NCI-H460 (cell line): ENCODE measurements around the gene HS3ST4. TPM values are rescaled to one million over a fixed set of nuclear protein-coding genes. Genes with fewer than 3 reads are reported as not detected.

Source experiments
- DNase-seq: peaks from one replicate; pipeline ENCODE4 v3.0.0-alpha.2; 2016; ENCODE audit warnings: low read depth; ENCODE audit errors: extremely low read depth
- total RNA-seq: library from RNA; depleted of rRNA; stranded (reverse); fragments of >200 nt; shearing (Covaris generic); gene quantifications from 2 replicates; pipeline ENCODE4 v1.2.3, GENCODE V29; 2014

Gene HS3ST4
- total RNA-seq, 1 experiment from 2014 or later: not detected

DNA sequence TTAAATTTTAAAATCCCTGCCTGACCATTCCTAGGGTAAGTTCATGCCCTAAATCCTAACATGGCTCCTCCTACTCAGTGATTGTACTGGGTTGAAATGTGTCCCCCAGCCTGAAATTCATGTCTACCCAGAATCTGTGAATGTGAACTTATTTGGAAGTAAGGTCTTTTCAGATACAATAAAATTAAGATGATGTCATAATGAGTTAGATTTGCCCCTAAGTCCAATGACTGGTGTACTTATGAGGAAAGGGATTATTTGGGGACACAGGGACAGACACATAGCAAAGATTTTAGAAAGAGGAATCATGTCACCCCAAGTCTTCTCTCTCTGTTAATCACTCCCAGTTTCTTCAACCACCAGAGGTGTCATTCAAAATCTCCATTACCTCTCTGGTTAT, 185.3 kb downstream of the HS3ST4 start:
- DNase-seq: no peak

DNA sequence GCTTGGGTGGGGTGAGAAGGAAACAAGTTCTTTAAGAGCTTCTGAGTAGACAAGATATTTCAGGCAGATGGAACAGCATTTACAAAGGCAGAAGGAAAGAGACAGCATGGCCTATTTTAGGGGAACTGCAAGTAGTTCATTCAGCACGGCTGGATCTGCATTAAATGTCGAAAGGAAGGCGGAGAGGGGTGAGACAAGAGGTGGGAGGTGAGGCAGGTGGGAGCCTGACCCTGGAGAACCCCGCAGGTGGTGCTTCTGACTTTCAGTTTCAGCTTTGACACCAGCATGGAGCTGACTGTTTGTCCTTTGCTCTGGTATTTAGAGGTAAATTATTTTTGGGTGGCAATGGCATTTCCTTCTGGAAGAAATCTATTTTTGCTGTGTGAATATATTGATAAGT, 194.8 kb downstream of the HS3ST4 start:
- no peak for DNase-seq

DNA sequence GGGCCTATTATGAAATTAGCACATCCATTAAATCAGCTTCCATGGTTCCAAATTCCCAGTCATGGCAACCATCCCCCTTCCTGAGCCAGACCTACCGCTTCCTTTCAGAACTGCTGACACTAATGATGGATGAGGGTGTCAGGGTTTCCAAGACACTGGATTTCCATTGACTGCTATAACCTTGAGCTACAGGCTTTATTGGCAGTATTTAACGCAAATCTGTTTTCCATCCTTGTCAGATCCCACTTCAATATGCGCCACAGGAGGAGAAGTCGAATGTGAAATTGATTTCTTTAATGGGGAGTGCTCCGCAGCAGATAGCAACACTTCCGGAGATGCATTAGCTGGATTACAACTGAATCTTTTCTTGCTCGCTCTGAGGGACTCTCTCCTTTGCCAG, 197.1 kb downstream of the HS3ST4 start:
- no peak for DNase-seq

DNA sequence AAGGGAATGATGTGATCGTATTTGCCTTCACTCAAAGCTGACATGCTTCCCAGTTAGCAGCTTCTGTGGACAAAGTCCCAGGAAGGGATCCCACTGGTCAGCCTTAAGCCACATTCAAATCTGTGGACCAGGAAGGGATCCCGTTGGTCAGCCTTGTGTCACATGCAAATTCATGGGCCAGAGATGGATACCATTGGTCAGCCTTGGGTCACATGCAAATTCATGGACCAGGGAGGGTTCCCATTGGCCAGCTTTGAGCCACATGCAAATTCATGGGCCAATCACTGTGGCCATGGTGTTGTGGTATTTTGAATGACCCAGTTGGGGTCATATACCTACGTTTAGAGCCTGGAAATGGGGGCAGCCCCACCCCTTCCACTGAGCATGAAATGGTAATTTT, 201.6 kb downstream of the HS3ST4 start:
- DNase-seq: no peak

DNA sequence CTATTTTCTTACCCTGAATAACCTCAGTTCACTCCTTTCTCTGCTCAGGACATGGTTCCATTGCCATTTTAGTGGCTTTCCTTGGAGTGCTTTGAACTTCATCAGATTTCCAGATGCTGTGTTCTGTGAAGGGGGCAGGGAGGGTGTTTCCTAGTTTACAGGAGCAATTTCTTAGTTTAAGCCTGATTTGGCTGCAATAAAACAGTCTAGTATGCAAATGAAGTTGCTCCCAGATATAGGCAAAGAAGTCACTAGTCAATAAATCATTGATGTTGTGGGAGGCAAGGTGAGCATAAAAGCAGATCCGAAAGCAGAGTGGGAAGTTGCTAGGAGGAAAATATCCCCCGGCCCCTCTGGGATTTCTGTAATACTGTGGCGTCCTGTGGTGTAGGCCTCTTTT, 202.3 kb downstream of the HS3ST4 start:
- no peak for DNase-seq

DNA sequence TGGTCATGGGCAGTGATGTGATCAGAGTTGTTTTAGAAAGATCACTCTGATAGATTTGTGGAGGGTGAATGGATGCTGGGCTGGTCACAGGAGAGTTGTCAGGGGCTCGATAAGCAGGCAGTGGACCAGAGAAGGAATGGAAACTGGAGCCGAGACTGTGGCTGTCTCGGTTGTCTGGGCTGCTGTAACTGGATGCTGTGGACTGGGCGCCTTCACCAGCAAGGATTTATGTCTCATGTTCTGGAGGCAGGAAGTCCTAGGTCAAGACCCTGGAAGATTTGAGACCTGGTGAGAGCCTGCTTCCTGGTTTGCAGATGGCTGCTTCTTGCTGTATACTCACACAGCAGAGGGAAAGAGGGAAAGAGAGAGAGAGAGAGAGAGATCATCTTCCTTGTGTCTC, 203.6 kb downstream of the HS3ST4 start:
- DNase-seq: no peak

DNA sequence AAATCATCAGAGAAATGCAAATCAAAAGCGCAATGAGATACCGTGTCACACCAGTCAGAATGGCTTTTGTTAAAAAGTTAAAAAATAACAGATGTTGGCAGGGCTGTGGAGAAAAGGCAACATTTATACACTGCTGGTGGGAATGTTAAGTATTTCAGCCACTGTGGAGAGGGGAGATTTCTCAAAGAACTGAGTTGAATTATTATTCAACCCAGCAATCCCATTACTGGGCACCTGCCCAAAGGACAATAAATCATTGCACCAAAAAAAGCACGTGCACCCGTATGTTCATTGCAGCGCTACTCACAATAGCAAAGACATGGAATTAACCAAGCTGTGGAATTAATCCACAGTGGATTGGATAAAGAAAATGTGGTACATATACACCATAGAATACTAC, 204.7 kb downstream of the HS3ST4 start:
- DNase-seq: no peak

DNA sequence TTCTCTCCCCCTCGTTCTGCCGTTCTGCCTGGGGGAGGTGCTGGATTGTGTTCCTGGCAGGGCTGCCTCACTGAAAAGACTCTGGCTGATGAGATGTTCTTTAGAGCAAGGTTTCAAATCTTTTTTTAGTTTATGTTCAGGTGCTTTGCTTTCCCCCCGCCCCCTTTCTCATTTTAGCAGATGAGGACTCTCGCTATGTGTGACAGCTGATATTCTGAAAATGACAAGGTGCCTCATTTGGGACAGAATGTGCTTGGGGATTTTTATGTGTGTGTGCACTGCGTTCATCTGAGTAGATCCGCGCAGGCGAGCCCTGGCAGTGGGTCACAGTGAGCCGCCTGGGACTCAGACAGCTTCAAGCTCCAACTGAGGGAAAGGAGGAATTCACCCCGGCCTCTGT, 205.9 kb downstream of the HS3ST4 start:
- DNase-seq: no peak

DNA sequence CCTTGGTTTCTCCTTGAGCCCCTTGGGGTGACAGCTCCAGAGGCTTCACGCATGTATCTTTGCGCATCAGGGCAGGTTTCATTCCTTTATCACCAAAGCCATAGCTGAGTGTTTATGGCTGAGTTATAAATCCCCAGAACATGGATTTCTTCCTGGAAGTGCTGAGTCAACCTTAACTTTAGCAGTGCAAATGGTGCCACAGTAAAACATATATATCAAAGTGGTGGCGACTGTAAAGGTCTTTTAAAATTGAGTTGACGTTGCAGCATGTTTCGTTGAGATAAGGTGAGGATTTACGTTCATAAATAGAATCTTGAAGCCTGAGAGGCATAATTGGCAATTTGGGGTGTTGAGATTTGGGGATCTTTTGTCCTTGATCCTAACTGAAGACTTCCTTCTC, 214.1 kb downstream of the HS3ST4 start:
- no peak for DNase-seq

DNA sequence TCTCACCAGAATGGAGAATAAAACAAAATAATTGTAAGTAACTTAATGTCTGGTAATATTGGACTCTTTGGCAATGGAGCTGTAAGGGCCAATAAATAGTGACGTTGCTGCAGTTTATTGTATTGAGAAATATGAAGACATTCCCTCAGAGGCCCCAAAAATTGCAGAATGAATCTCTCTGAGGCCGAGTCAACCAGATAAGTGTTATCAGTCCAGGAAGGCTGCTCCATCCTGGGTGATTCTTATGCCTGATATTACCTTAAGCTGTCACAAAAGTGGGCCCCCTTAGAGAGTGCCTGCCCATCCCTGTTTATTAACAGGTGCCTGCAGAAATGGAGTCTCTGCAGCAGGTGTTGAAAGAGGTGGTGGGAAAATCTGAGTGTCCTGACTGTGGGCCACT, 219.2 kb downstream of the HS3ST4 start:
- no peak for DNase-seq

DNA sequence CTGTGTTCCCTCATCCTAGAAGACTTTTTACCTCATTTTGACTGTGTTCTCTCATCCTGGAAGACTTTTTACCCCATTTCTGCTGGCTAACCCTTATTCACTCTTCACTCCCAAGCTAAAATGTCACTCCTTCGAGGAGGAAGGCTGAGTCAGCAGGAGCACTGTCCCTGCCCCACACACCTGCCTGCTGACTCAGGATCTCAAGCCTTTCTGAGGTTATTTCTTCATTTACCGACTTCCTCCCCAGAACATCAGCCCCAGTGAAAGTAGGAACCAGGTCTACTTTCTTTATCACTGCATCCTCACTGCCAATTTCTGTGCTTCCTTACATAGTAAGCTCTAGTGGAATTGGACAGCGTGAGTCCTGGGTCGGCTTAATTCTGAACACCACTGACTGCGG, 220.6 kb downstream of the HS3ST4 start:
- DNase-seq: no peak

DNA sequence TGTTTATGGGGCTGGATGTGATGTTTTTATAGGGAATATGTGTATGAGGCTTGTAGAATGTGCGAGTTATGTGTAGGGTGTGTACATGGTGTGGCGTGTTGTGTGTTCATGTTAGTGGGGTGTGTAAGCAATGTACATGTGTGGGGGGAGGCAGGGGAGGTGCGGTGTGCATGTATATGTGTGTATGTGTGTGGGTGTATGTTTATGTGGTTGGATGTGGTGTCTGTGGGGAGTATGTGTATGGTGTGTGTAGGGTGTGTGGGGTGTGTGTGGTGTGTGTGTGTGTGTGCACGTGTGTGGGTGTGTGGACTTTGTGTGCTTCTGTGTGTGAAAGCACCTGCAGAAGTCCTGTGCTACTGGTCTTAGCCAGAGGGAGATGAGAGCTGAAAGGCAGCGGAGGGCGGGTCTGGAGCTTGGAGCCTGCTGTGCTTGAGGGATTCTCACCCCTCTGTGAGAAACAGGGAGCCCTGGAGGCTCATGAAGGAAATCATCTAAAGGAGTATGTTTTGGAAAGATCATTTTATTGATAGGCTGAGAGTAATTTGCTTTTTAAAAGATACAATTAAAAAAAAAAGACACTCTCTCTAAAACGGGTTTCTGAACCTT, 222.7 kb downstream of the HS3ST4 start:
- DNase-seq: no peak

DNA sequence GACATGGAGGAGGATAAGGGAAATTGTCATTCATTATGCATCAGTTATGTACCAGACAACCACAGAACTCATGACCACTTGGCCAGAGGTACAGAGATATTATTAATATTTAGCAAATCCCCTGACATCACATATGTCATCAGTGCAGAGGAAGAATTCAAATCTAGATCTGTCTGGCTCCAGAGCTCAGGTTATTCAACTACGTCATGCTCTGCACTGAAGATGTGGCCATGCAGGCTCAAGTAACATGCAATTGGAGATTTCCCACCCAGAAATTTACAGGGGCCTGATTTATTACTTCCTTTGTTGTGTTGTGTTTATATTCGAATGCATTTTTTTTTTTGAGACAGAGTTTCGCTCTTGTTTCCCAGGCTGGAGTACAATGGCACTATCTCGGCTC, 224.3 kb downstream of the HS3ST4 start:
- no peak for DNase-seq

DNA sequence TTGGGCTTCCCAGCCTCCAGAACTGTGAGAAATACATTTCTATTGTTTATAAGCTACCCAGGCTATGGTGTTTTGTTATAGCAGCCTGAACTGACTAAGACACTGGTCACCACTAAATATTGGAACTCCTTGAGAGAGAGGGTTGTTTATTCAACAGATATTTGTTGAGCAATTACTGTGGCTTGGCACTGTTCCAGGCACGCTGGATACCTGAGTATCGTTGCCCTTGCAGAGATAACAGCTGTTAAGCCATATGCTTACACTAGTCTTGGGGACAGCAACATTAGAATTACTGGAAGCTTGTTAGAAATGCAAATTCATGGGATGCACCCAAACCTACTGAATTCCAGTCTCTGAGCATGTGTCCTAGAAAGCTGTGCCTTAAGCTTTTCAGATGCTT, 230.7 kb downstream of the HS3ST4 start:
- no peak for DNase-seq

DNA sequence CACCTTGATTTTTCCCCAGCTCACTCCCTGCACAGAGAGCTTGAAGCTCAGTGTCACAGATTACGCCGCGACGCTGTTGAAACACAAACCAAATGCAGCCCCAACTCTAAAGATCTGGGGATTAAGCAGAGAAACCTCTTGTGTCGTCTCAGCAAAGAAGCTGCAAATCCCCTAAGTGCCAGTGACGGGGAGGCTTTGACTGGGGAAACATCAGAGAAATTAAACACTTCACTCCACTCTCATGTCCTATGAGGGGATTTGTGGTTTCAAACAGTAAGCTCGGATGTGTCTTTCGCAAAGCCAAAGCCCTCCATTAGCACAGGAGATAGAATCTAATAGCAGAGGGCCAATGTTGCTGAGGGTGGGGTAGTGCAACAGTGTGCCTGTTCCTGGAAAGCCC, 233.7 kb downstream of the HS3ST4 start:
- DNase-seq: no peak

DNA sequence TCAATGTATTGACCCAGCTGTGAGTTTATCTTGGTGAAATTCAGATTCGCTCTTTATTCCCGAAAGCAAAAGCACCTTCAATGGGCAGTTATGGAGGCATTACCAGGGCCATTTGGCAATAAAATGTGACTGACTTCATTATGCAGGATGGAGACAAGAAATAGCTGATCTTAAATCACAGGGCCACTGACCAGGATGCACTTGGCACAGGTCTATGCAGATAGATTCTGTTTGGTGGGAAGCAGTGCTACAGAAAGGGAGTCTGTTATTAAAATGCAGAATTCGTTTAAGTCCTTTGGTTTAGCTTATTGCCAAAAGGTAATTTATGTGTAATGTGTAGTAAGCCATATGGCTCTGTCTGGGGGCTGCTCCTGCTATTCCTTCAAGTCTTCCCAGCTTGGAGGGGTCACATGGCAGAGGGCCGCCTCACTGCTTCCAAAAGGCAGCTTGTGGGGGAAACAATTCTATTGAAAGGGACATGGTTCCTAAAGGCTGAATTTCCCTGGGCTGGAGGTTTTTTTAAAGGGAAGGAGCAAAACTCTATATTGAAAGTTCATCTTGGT, 239.8 kb downstream of the HS3ST4 start:
- no peak for DNase-seq

DNA sequence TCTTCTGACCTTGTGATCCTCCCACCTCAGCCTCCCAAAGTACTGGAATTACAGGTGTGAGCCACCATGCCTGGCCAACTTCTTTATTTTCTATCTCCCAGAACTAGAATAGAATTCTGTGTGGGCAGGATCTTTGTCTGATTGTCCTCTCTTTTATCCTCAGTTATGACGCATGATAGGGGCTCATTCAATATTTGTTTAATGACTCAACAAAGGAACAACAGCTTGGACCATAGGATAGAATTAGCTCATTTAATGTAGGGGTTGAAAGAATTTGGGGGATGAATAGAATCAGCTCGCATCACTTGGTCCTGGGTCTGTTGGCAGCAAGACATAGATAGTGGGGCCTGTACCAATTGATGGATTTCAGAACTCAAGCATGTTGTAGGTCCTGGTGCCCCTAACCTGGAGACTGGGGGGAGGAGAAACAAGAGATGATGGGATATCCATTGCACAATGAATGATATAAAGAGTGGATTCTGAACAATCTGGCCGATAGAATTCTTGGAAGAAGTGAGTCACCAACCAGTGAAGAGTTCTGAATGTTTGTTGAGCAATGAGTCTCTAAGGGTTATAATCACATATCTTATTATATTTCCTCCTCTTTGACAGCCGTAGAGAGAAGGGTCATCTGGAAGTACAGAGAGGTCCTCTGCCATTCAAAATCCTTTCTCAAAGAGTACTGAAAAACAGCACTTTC, 250.2 kb downstream of the HS3ST4 start:
- DNase-seq: no peak

DNA sequence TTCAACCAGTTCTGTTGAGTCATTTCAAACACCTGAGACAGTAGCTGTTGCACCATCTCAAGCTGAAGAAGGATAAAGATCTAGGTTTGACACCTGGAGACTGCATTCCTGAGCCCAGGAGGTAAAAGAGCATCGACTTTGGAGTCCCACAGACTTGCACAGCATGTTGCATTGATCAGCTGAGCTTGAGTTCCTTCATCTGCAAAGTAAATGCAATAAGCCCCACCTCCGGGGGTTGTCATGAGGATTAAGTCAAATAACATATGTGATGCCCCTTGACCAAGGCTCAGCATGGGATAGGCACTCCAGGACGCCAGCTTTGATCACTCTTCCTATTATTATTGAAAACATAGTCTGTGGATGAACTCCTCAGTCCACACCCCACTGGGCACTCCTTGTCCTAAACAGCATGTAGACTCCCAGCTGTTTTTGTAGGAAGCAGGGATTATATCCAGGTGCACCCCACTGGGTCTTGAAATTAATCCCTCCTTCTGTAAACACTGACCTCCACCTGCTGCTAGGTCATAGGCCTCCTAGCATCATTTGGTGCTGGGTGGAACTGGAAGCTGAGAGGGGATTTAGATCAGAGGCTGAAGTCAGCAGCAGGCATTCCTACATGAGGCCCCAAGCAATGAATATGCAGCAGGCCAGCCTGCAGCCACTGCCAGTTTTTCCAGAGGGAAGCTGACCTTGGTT, 259.0 kb downstream of the HS3ST4 start:
- DNase-seq: no peak

DNA sequence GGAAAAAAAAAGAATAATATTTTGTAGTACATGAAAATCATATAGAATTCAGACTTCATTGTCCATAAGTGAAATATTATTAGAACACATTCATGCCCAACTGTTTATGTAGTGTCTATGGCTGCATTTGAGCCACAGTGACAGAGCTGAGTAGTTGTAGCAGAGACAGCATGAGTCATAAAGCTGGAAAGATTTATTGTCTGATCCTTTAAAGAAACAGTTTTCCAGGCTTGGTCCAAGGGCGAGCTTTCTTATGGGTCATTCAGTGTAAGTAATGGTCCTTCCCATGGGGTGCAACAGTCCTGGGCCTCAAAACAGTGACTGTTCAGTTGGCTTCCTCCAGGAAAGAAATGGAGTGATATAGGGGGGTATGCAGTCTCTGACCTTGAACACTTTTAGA, 260.2 kb downstream of the HS3ST4 start:
- no peak for DNase-seq

DNA sequence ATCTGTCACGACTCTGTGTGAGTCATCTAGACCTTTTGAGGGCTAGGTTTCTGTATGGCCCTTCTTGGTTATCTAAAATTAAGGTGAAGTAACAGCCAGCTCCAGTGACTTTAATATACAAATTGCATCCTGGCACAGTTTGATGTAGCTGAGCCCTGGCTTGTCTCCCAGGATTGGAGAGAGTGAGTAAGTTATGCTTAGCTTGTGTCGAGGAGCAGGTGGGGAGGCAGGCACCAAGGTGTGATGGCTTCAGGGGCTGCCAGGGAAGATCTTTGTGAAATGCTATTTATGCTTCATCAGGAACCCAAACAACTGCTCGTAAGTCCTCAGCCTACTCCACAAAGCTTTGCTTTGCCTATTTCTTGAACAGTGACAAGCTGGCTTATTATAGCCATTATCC, 261.2 kb downstream of the HS3ST4 start:
- no peak for DNase-seq

DNA sequence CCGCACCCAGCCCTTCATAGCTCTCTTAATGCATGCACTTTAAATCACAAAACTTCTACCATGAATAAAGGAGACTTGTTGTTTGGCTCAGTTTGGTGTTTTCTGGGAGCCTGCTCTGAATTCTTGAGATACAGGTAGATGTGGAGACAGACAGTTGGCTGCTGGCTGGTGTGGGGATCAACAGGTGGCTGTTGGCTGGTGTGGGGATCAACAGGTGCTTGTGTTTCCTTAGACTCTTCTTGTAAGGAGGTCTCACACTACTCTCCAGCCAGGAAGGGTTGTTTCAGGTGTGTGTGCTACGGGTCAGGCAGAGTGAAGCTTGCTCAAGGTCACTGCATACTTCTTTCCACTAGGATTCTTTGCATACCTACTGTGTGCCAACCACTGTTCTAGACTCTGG, 265.9 kb downstream of the HS3ST4 start:
- DNase-seq: no peak

DNA sequence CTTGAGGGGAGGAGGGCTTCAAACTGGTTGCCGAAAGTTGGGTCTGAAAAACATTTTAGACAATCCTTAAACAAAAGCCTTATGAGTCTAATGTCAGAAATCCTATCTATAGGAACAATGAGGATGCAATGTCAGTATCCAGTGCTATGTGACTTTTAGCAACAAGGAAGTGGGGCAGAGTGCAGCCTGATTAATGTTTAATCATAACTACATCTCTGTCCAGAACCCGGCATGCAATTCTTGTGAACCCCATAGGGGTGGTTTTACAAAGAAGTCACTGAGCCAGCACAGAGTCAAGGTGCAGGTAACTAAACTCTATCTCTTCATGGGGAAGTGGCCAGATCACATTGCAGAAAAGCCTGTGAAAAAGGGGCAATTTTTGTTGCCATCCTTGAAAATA, 267.5 kb downstream of the HS3ST4 start:
- DNase-seq: no peak
